ENCODE measurements around the gene AGBL4.

Gene AGBL4

DNA sequence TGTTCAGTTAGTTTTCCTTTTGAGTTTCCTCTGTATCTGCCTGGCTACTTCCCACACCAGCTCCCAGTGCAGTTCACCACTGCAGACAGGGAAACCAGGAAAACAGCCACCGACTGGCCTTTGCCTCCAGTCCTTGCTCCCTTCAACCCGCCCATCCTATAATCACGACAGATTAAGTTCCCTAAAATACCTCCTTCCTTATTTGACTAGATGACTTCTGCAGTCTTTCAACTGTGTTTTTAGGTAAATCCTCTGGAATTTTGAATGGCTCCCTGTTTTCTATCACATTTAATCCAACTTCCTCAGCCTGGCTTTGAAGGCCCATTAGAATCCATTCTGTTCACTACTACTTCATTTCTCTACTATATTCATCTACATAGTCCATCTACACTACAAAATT is 1284.7 kb downstream of the AGBL4 start:
- TF ChIP-seq, protein P1, sequence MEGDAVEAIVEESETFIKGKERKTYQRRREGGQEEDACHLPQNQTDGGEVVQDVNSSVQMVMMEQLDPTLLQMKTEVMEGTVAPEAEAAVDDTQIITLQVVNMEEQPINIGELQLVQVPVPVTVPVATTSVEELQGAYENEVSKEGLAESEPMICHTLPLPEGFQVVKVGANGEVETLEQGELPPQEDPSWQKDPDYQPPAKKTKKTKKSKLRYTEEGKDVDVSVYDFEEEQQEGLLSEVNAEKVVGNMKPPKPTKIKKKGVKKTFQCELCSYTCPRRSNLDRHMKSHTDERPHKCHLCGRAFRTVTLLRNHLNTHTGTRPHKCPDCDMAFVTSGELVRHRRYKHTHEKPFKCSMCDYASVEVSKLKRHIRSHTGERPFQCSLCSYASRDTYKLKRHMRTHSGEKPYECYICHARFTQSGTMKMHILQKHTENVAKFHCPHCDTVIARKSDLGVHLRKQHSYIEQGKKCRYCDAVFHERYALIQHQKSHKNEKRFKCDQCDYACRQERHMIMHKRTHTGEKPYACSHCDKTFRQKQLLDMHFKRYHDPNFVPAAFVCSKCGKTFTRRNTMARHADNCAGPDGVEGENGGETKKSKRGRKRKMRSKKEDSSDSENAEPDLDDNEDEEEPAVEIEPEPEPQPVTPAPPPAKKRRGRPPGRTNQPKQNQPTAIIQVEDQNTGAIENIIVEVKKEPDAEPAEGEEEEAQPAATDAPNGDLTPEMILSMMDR (IDR thresholded peaks at IDR 0.05): no peak
- no peak for DNase-seq
- intact Hi-C loops (cut with DNase I; ENCODE audit: low total_unique reads): no loop called here
- peaks cover 0 to 5% (median 0%) of the 10 kb centered on the region in 4 donors for H3K4me1 ChIP-seq
- no peak overlapping the region for H3K27ac ChIP-seq
- H3K9me3 ChIP-seq: no peaks in the 10 kb centered on the region
- H3K27me3 ChIP-seq: no peaks in the 10 kb centered on the region
- H3K4me3 ChIP-seq: no peak overlapping the region
- peaks cover 22 to 49% (median 30%) of the 10 kb centered on the region in 3 donors for H3K36me3 ChIP-seq

DNA sequence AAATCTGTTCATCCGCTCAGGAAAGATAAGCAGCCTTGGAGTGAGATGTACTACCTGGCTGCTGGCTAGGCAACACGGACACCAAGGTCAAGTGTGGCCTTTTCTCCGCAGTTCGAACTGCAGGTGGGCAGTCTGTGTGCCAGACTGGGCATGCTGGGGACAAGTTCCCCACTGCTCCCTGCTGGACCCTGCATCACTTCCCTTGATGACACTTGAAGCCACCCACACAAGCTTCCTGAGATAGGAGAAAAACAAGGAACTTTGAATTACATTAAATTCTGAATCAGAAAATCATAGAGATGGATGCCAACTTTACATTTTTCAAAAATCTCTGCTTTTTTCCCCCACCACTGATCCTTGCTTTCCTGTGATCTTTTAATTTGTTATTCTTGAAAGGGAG is 1285.4 kb downstream of the AGBL4 start:
- Histone ChIP-seq H3K27me3 (no peaks in the 10 kb centered on the region), H3K36me3 (peaks cover 26 to 56% (median 38%) of the 10 kb centered on the region in 3 donors), H3K4me3 (no peak overlapping the region), H3K27ac (no peak overlapping the region), H3K9me3 (no peaks in the 10 kb centered on the region), H3K4me1 (peaks cover 0 to 5% (median 0%) of the 10 kb centered on the region in 4 donors)
- no peak for DNase-seq
- intact Hi-C loops (cut with DNase I; ENCODE audit: low total_unique reads): no loop called here
- TF ChIP-seq, protein P1 (IDR thresholded peaks at IDR 0.05): no peak

DNA sequence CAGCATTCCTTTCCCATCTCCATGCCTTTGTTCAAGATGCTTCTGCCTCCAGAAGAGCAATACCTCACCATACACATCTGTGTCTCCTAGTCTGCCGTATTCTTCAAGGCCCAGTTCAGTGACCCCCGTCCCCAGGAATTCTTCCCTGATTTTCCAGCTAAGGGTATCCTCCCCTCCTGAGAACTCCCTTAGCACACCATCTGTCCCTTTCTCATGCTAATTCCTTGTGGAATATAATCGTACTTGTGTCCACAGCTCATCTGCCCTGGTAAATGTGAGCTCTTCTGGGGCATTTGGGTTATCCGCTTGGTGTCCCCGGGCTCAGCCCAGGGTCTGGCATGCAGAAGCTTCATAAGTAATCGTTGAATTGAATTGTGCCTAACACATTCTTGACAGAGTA is 1288.0 kb downstream of the AGBL4 start:
- H3K4me1 ChIP-seq: no peaks in the 10 kb centered on the region
- TF ChIP-seq, protein P1 (IDR thresholded peaks at IDR 0.05): no peak
- no peaks in the 10 kb centered on the region for H3K9me3 ChIP-seq
- DNase-seq: no peak
- H3K36me3 ChIP-seq: peaks cover 36 to 70% (median 52%) of the 10 kb centered on the region in 3 donors
- H3K27me3 ChIP-seq: no peaks in the 10 kb centered on the region
- H3K4me3 ChIP-seq: no peak overlapping the region
- intact Hi-C loops (cut with DNase I; ENCODE audit: low total_unique reads): no loop called here
- H3K27ac ChIP-seq: no peak overlapping the region

DNA sequence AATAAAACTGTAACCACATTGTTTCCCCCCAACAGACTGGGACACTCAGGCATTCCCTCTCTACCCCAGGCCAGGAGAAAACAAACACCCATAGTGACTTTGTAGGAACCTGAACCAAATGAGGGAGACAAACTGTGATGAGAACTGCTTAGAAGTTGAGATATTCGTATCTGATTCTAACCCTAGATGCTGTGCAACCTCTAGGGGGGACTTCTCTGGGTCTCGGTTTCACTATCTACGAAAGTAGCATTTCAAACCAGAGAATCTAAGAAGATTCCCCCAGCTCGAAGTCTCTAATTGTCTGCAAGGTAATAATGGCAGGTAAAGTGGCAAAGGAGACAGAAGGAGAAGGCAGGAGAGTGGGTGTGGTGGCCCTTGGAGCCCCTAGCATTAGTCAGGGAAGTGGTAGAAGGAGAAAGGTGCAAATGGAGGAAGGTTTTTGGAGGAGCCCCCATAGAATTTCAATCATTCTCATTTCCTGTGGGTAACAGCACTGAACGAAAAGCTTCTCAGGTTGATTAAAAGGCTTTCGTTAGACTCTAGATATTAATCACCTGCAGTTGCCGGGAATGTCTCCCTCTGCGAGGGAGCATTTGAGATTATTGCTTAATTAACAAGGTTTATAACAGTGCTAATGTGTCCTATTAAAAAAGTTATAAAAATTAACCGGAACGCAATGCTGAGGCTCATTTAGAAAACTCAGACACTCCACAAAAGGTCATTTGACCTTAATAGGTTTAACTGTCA is 1293.4 kb downstream of the AGBL4 start:
- Histone ChIP-seq H3K4me1 (no peaks in the 10 kb centered on the region), H3K36me3 (peaks cover 31 to 75% (median 41%) of the 10 kb centered on the region in 3 donors), H3K9me3 (no peaks in the 10 kb centered on the region), H3K27me3 (no peaks in the 10 kb centered on the region), H3K4me3 (no peak overlapping the region), H3K27ac (no peak overlapping the region)
- TF ChIP-seq, protein P1 (IDR thresholded peaks at IDR 0.05): no peak
- no peak for DNase-seq
- intact Hi-C loops (cut with DNase I; ENCODE audit: low total_unique reads): no loop called here

DNA sequence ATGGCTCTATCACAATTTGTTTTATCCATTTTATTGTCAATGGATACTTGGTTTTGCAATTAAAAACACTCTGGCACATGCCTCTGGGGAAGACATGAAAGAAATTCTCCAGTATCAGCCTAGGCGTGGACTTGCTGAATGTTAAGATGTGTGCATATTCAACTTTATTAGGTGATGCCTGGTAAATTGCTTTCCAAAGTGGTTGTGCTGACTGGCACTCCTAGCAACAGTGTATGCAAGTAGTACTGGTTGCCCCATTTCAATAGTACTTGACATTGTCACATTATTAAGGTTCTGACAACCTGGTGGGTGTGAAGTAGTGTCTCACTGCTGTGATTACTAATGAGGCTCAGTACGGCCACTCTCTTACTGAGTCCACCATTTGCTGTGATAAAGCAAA is 1295.2 kb downstream of the AGBL4 start:
- Histone ChIP-seq H3K36me3 (peaks cover 15 to 58% (median 23%) of the 10 kb centered on the region in 3 donors), H3K9me3 (no peaks in the 10 kb centered on the region), H3K27me3 (no peaks in the 10 kb centered on the region), H3K27ac (no peak overlapping the region), H3K4me3 (no peak overlapping the region), H3K4me1 (no peaks in the 10 kb centered on the region)
- TF ChIP-seq, protein P1 (IDR thresholded peaks at IDR 0.05): no peak
- no peak for DNase-seq
- intact Hi-C loops (cut with DNase I; ENCODE audit: low total_unique reads): no loop called here
